K562 (cell line): ENCODE results near the gene ZFYVE19. TPM values are rescaled to one million over a fixed set of nuclear protein-coding genes. Genes with fewer than 3 reads are reported as not detected.
A peak's percentile ranks its signal among the peaks of the same experiment; 100 is the strongest.

Experiments used
- HDGF ChIP-seq: fragments of 450-650 bp; IDR thresholded peaks from 2 replicates; pipeline ENCODE4 v1.6.1; 2016
- LCOR ChIP-seq: sonication (generic); formaldehyde crosslinking; IDR thresholded peaks from 2 replicates; pipeline ENCODE4 v1.8.0; 2022; ENCODE audit warnings: mild to moderate bottlenecking, missing genetic modification reagents
- TCF3 ChIP-seq: sonication (generic); formaldehyde crosslinking; IDR thresholded peaks from 2 replicates; pipeline ENCODE4 v1.4.0; 2020; ENCODE audit warnings: mild to moderate bottlenecking, missing genetic modification reagents
- polyA plus RNA-seq, 8 experiments: library from polyadenylated mRNA; depleted of rRNA in 4 of 8; stranded (reverse) in 5 of 8; unstranded in 3 of 8; fragments of >200 nt; fragmentation: Nextera tagmentation in 2 of 8; fragmentation: Illumina TruSeq in 1 of 8; extraction: Ambion mirVana in 2 of 8; extraction: Trizol in 1 of 8; gene quantifications; 2 replicates each; pipeline versions ENCODE4 v1.2.1 to v1.2.3, GENCODE V29; 2011 to 2014; ENCODE audit warnings: inconsistent platforms in 1 of 8, missing spikeins in 1 of 8
- total RNA-seq, 7 experiments: library from RNA; depleted of rRNA in 6 of 7; stranded (reverse); fragments of >200 nt in 6 of 7; fragmentation: Illumina TruSeq in 2 of 7; extraction: Trizol in 2 of 7; gene quantifications; 2 replicates each; pipeline versions ENCODE4 v1.2.1 to v1.2.3, GENCODE V29; 2011 to 2021; ENCODE audit warnings: low replicate concordance in 1 of 7
- TF ChIP-seq, protein P1 (sequence below): fragments of 450-650 bp; IDR thresholded peaks from 2 replicates; pipeline ENCODE4 v1.6.1; 2016; ENCODE audit warnings: mild to moderate bottlenecking, moderate library complexity

Gene ZFYVE19
- total and polyA plus RNA-seq, 9 of the 15 experiments (the other 6 are each of a cell fraction or from before 2014, with no cell fraction given) = 1.5 to 36.8 (median 19.9) TPM

DNA sequence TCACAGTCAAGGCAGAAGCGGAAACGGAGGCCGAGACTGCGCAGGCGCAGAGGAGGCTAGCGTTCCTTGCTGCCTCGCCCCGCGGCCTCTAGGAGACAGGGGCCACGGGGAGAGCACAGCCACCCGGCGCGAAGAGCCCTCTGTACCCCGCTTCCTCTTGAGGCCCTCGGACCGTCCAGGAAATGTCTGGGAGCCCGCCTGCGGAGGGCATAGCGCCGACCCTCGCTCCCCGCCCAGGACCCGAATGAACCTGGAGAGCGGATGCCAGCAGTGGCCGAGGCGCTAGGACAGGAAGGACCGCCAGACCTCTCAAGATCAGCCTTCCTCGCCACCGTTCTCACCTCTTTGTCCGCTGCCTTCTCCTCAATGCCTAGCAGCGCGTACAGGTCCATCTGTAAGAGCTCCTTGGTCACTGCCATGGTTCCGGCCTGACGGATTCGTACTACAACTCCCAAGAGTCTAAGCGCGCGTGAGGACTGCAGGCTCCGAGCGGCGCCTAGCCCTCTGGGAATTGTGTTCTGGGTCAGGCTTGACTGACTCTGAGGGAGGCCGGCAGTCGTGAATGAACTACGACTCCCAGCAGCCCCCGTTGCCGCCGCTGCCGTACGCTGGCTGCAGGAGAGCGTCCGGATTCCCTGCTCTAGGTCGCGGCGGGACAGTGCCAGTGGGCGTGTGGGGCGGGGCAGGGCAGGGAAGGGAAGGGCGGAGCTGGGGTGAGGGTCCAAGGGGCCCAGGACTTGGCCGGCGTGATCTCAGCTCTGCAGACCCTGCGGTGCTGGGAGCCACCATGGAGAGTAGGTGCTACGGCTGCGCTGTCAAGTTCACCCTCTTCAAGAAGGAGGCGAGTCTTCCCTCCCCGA, at the start of gene ZFYVE19, which contains the start of gene DNAJC17 (continued):
- TF ChIP-seq, protein P1, sequence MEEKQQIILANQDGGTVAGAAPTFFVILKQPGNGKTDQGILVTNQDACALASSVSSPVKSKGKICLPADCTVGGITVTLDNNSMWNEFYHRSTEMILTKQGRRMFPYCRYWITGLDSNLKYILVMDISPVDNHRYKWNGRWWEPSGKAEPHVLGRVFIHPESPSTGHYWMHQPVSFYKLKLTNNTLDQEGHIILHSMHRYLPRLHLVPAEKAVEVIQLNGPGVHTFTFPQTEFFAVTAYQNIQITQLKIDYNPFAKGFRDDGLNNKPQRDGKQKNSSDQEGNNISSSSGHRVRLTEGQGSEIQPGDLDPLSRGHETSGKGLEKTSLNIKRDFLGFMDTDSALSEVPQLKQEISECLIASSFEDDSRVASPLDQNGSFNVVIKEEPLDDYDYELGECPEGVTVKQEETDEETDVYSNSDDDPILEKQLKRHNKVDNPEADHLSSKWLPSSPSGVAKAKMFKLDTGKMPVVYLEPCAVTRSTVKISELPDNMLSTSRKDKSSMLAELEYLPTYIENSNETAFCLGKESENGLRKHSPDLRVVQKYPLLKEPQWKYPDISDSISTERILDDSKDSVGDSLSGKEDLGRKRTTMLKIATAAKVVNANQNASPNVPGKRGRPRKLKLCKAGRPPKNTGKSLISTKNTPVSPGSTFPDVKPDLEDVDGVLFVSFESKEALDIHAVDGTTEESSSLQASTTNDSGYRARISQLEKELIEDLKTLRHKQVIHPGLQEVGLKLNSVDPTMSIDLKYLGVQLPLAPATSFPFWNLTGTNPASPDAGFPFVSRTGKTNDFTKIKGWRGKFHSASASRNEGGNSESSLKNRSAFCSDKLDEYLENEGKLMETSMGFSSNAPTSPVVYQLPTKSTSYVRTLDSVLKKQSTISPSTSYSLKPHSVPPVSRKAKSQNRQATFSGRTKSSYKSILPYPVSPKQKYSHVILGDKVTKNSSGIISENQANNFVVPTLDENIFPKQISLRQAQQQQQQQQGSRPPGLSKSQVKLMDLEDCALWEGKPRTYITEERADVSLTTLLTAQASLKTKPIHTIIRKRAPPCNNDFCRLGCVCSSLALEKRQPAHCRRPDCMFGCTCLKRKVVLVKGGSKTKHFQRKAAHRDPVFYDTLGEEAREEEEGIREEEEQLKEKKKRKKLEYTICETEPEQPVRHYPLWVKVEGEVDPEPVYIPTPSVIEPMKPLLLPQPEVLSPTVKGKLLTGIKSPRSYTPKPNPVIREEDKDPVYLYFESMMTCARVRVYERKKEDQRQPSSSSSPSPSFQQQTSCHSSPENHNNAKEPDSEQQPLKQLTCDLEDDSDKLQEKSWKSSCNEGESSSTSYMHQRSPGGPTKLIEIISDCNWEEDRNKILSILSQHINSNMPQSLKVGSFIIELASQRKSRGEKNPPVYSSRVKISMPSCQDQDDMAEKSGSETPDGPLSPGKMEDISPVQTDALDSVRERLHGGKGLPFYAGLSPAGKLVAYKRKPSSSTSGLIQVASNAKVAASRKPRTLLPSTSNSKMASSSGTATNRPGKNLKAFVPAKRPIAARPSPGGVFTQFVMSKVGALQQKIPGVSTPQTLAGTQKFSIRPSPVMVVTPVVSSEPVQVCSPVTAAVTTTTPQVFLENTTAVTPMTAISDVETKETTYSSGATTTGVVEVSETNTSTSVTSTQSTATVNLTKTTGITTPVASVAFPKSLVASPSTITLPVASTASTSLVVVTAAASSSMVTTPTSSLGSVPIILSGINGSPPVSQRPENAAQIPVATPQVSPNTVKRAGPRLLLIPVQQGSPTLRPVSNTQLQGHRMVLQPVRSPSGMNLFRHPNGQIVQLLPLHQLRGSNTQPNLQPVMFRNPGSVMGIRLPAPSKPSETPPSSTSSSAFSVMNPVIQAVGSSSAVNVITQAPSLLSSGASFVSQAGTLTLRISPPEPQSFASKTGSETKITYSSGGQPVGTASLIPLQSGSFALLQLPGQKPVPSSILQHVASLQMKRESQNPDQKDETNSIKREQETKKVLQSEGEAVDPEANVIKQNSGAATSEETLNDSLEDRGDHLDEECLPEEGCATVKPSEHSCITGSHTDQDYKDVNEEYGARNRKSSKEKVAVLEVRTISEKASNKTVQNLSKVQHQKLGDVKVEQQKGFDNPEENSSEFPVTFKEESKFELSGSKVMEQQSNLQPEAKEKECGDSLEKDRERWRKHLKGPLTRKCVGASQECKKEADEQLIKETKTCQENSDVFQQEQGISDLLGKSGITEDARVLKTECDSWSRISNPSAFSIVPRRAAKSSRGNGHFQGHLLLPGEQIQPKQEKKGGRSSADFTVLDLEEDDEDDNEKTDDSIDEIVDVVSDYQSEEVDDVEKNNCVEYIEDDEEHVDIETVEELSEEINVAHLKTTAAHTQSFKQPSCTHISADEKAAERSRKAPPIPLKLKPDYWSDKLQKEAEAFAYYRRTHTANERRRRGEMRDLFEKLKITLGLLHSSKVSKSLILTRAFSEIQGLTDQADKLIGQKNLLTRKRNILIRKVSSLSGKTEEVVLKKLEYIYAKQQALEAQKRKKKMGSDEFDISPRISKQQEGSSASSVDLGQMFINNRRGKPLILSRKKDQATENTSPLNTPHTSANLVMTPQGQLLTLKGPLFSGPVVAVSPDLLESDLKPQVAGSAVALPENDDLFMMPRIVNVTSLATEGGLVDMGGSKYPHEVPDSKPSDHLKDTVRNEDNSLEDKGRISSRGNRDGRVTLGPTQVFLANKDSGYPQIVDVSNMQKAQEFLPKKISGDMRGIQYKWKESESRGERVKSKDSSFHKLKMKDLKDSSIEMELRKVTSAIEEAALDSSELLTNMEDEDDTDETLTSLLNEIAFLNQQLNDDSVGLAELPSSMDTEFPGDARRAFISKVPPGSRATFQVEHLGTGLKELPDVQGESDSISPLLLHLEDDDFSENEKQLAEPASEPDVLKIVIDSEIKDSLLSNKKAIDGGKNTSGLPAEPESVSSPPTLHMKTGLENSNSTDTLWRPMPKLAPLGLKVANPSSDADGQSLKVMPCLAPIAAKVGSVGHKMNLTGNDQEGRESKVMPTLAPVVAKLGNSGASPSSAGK = peak; percentile 74
- TF ChIP-seq TCF3 (CRISPR knock-in tag) = peak; percentile 19; the same call in 1 of the 2 replicates
- 0 out of 2 replicates have a peak, but pooled peaks have one; percentile 47 for TF ChIP-seq HDGF
- TF ChIP-seq LCOR (CRISPR knock-in tag) = 0 out of 2 replicates have a peak, but pooled peaks have one; percentile 33
